Mesendoderm (in vitro differentiated cells): Measurements from ENCODE around the gene ALOX5.

Experiments
- DNase-seq: peaks from one replicate; pipeline ENCODE4 v3.0.0; 2013
- H2AK5ac ChIP-seq: 2 replicates; pipeline ENCODE4 v1.6.1; 2013; ENCODE audit warnings: low read length, inconsistent platforms
- H2BK120ac ChIP-seq: 2 replicates; pipeline ENCODE4 v1.6.1; 2013; ENCODE audit warnings: low read depth, mild to moderate bottlenecking, low read length, moderate library complexity, mixed read lengths
- H2BK15ac ChIP-seq: replicated peaks from 2 replicates; pipeline ENCODE4 v1.6.1; 2013; ENCODE audit warnings: low read depth, mild to moderate bottlenecking, moderate library complexity
- H2BK5ac ChIP-seq: 2 replicates; pipeline ENCODE4 v1.6.1; 2013; ENCODE audit warnings: low read length, inconsistent platforms
- H3K18ac ChIP-seq: 2 replicates; pipeline ENCODE4 v1.6.1; 2013; ENCODE audit warnings: mild to moderate bottlenecking, low read length, mixed read lengths
- H3K23ac ChIP-seq: one replicate; pipeline ENCODE4 v1.6.1; 2013; ENCODE audit warnings: low read length
- H3K27ac ChIP-seq: 2 replicates; pipeline ENCODE4 v1.5.1; 2013; ENCODE audit warnings: low read depth, mild to moderate bottlenecking, inconsistent platforms, low read length, moderate library complexity
- H3K27me3 ChIP-seq: 2 replicates; pipeline ENCODE4 v1.6.1; 2013; ENCODE audit warnings: low read length, control low read depth, mild to moderate bottlenecking, inconsistent platforms; ENCODE audit not compliant: insufficient read depth, poor library complexity
- H3K36me3 ChIP-seq: 2 replicates; pipeline ENCODE4 v1.6.1; 2013; ENCODE audit warnings: low read length, inconsistent platforms; ENCODE audit not compliant: control insufficient read depth, insufficient read depth
- H3K4ac ChIP-seq: one replicate; pipeline ENCODE4 v1.6.1; 2013; ENCODE audit warnings: low read depth, mild to moderate bottlenecking, low read length, moderate library complexity
- H3K4me1 ChIP-seq: 2 replicates; pipeline ENCODE4 v1.6.1; 2013; ENCODE audit warnings: low read depth, low read length, inconsistent platforms; ENCODE audit not compliant: control insufficient read depth
- H3K4me2 ChIP-seq: 2 replicates; pipeline ENCODE4 v1.6.1; 2013; ENCODE audit warnings: low read length
- H3K4me3 ChIP-seq: 2 replicates; pipeline ENCODE4 v1.5.1; 2013; ENCODE audit warnings: mild to moderate bottlenecking, low read length
- H3K56ac ChIP-seq: one replicate; pipeline ENCODE4 v1.6.1; 2013; ENCODE audit warnings: low read length
- H3K79me1 ChIP-seq: 2 replicates; pipeline ENCODE4 v1.6.1; 2013; ENCODE audit warnings: low read length, inconsistent platforms
- H3K79me2 ChIP-seq: 2 replicates; pipeline ENCODE4 v1.6.1; 2013; ENCODE audit warnings: mild to moderate bottlenecking, low read length; ENCODE audit not compliant: control insufficient read depth, insufficient read depth
- H3K9ac ChIP-seq: 2 replicates; pipeline ENCODE4 v1.6.1; 2013; ENCODE audit warnings: low read length, inconsistent platforms
- H4K5ac ChIP-seq: one replicate; pipeline ENCODE4 v1.6.1; 2013; ENCODE audit warnings: low read length
- H4K8ac ChIP-seq: one replicate; pipeline ENCODE4 v1.6.1; 2013; ENCODE audit warnings: low read depth, mild to moderate bottlenecking, control low read depth, low read length, moderate library complexity
- WGBS: extraction: QIAGEN DNeasy Blood & Tissue Kit; methylation state at CpG from one replicate; pipeline ENCODE4 v1.1.7; 2013; ENCODE audit warnings: low lambda C conversion rate, missing lambda C conversion rate; ENCODE audit not compliant: insufficient coverage; ENCODE audit errors: extremely low coverage; 5-methylcytosine and 5-hydroxymethylcytosine counted together

Gene ALOX5

GRCh38 chr10:45416603-45417002 is 42.6 kb downstream of the ALOX5 start:
- Histone ChIP-seq H3K79me2 (no peaks in the 10 kb centered on the region), H3K23ac (no peak overlapping the region), H3K18ac (no peak overlapping the region), H3K27me3 (no peaks in the 10 kb centered on the region), H3K4me2 (no peak overlapping the region), H2BK5ac (no peak overlapping the region), H3K9ac (no peak overlapping the region), H2AK5ac (no peak overlapping the region), H3K79me1 (no peaks in the 10 kb centered on the region), H4K8ac (no peak overlapping the region), H3K4ac (no peak overlapping the region), H3K27ac (no peak overlapping the region), H3K36me3 (no peaks in the 10 kb centered on the region), H3K56ac (no peak overlapping the region), H3K4me1 (peaks cover 2% of the 10 kb centered on the region), H4K5ac (no peak overlapping the region), H3K4me3 (no peak overlapping the region), H2BK120ac (no peak overlapping the region), H2BK15ac (no peak overlapping the region)
- no peak for DNase-seq
- WGBS, result 100% methylated on average over 1 of the region's 2 CpGs

GRCh38 chr10:45417746-45418145 is 43.7 kb downstream of the ALOX5 start:
- no peak overlapping the region for H2BK120ac ChIP-seq
- H3K18ac ChIP-seq, result no peak overlapping the region
- H4K5ac ChIP-seq, result no peak overlapping the region
- H2AK5ac ChIP-seq, result no peak overlapping the region
- H2BK5ac ChIP-seq, result no peak overlapping the region
- no peak overlapping the region for H3K4me2 ChIP-seq
- no peak for DNase-seq
- WGBS, result no CpG with 5 or more reads among the region's 6 CpGs
- H3K23ac ChIP-seq, result no peak overlapping the region
- no peak overlapping the region for H3K9ac ChIP-seq
- H3K36me3 ChIP-seq, result no peaks in the 10 kb centered on the region
- no peaks in the 10 kb centered on the region for H3K27me3 ChIP-seq
- no peak overlapping the region for H3K56ac ChIP-seq
- H3K4me1 ChIP-seq, result peaks cover 2% of the 10 kb centered on the region
- H4K8ac ChIP-seq, result no peak overlapping the region
- no peak overlapping the region for H2BK15ac ChIP-seq
- H3K4ac ChIP-seq, result no peak overlapping the region
- no peak overlapping the region for H3K4me3 ChIP-seq
- no peaks in the 10 kb centered on the region for H3K79me1 ChIP-seq
- H3K79me2 ChIP-seq, result no peaks in the 10 kb centered on the region
- H3K27ac ChIP-seq, result no peak overlapping the region

GRCh38 chr10:45418417-45418848 is 44.4 kb downstream of the ALOX5 start:
- Histone ChIP-seq H3K27me3 (no peaks in the 10 kb centered on the region), H3K36me3 (no peaks in the 10 kb centered on the region), H3K79me1 (no peaks in the 10 kb centered on the region), H2BK15ac (no peak overlapping the region), H3K4me2 (peak overlapping the region; percentile 38), H2AK5ac (no peak overlapping the region), H2BK120ac (no peak overlapping the region), H3K4me3 (no peak overlapping the region), H3K23ac (peak overlapping the region; percentile 89), H4K8ac (no peak overlapping the region), H3K18ac (no peak overlapping the region), H3K9ac (peak overlapping the region; percentile 66), H4K5ac (no peak overlapping the region), H3K4ac (no peak overlapping the region), H2BK5ac (no peak overlapping the region), H3K56ac (peak overlapping the region; percentile 96), H3K4me1 (peaks cover 2% of the 10 kb centered on the region), H3K27ac (no peak overlapping the region), H3K79me2 (no peaks in the 10 kb centered on the region)
- no peak for DNase-seq
- no CpG with 5 or more reads among the region's 15 CpGs for WGBS

- H3K4me1 ChIP-seq, result peaks cover 2% of the 10 kb centered on the region
- H3K4me2 ChIP-seq, result peak overlapping the region; percentile 49
- H3K27me3 ChIP-seq, result no peaks in the 10 kb centered on the region
- H3K27ac ChIP-seq, result no peak overlapping the region
- peak overlapping the region; percentile 89 for H3K23ac ChIP-seq
- WGBS, result no CpG with 5 or more reads among the region's 60 CpGs
- H2AK5ac ChIP-seq, result no peak overlapping the region
- no peak overlapping the region for H2BK120ac ChIP-seq
- peak overlapping the region; percentile 54 for H2BK5ac ChIP-seq
- peak overlapping the region; percentile 43 for H3K4me3 ChIP-seq
- H3K56ac ChIP-seq, result peak overlapping the region; percentile 96
- no peak overlapping the region for H4K5ac ChIP-seq
- no peaks in the 10 kb centered on the region for H3K79me1 ChIP-seq
- H2BK15ac ChIP-seq, result no peak overlapping the region
- no peaks in the 10 kb centered on the region for H3K36me3 ChIP-seq
- no peak overlapping the region for H4K8ac ChIP-seq
- peak overlapping the region; percentile 1 for H3K18ac ChIP-seq
- DNase-seq, result peak; percentile 89
- H3K4ac ChIP-seq, result peak overlapping the region; percentile 4
- peak overlapping the region; percentile 66 for H3K9ac ChIP-seq
- H3K79me2 ChIP-seq, result no peaks in the 10 kb centered on the region
Measured at GRCh38 chr10:45418849-45419675, 45.0 kb downstream of the ALOX5 start.

- Histone ChIP-seq H2AK5ac (no peak overlapping the region), H3K4me1 (peaks cover 2% of the 10 kb centered on the region), H3K27me3 (no peaks in the 10 kb centered on the region), H3K36me3 (no peaks in the 10 kb centered on the region), H3K79me1 (no peaks in the 10 kb centered on the region), H4K8ac (no peak overlapping the region), H3K4me3 (peak overlapping the region; percentile 13), H2BK15ac (no peak overlapping the region), H3K4ac (peak overlapping the region; percentile 4), H3K18ac (peak overlapping the region; percentile 1), H3K23ac (no peak overlapping the region), H3K9ac (peak overlapping the region; percentile 66), H3K4me2 (peak overlapping the region; percentile 49), H3K27ac (no peak overlapping the region), H3K56ac (peak overlapping the region; percentile 84), H3K79me2 (no peaks in the 10 kb centered on the region), H2BK5ac (peak overlapping the region; percentile 54), H4K5ac (no peak overlapping the region), H2BK120ac (no peak overlapping the region)
- DNase-seq, result no peak
- WGBS, result no CpG with 5 or more reads among the region's 12 CpGs
Measured at GRCh38 chr10:45419676-45420025, 45.6 kb downstream of the ALOX5 start.
